Panc1 (cell line): ENCODE measurements around the gene RRP8. TPM values are rescaled to one million over a fixed set of nuclear protein-coding genes. Genes with fewer than 3 reads are reported as not detected.

Experiments
- ATAC-seq: fragments of 200-7000 bp; cut with Tn5 transposase; 2 replicates; pipeline ENCODE4 v1.9.1; 2020; ENCODE audit warnings: mild to moderate bottlenecking, moderate library complexity
- BruUV-seq: library from RNA; stranded (reverse); fragments of 400-500 nt; replicated peaks from 2 replicates; lab custom pipeline; 2021; lab: Mats Ljungman, UMichigan
- CTCF ChIA-PET: fragments of 300-600 bp; sonication (Branson Sonifier 250); formaldehyde crosslinking; loops from one replicate; lab custom pipeline; 2022; ENCODE audit warnings: antibody characterized with exemption; lab: Charles Lee
- POLR2A ChIA-PET: fragments of 300-600 bp; sonication (Branson Sonifier 250); formaldehyde crosslinking; loops from one replicate; lab custom pipeline; 2022; ENCODE audit warnings: antibody characterized with exemption; lab: Charles Lee
- DNase-seq: peaks from one replicate; pipeline ENCODE4 v3.0.0-alpha.2; 2010; ENCODE audit warnings: low read depth, low spot score
- H3K27ac ChIP-seq: 2 replicates; pipeline ENCODE4 v1.5.1; 2011; ENCODE audit warnings: mild to moderate bottlenecking, low read length, inconsistent platforms
- H3K27me3 ChIP-seq: fragments of 200-500 bp; sonication (Bioruptor generic); 2 replicates; pipeline ENCODE4 v1.6.0; 2014; ENCODE audit warnings: low read length, inconsistent platforms; ENCODE audit not compliant: control insufficient read depth, insufficient read depth
- H3K36me3 ChIP-seq: fragments of 200-500 bp; sonication (Bioruptor generic); 2 replicates; pipeline ENCODE4 v1.5.1; 2014; ENCODE audit warnings: inconsistent platforms, mild to moderate bottlenecking, low read length, moderate library complexity; ENCODE audit not compliant: control insufficient read depth, insufficient read depth
- H3K4me1 ChIP-seq: 2 replicates; pipeline ENCODE4 v1.5.1; 2011; ENCODE audit warnings: inconsistent platforms, mild to moderate bottlenecking, low read length, moderate library complexity; ENCODE audit not compliant: control insufficient read depth, insufficient read depth
- H3K4me3 ChIP-seq, 2 experiments: 2 replicates each; pipeline ENCODE4 v1.5.1; 2011 to 2012; ENCODE audit warnings: low read depth in 2 of 2, low read length in 2 of 2, mild to moderate bottlenecking in 2 of 2, inconsistent platforms in 1 of 2, moderate library complexity in 1 of 2
- H3K9me3 ChIP-seq: fragments of 200-500 bp; sonication (Bioruptor generic); 2 replicates; pipeline ENCODE4 v1.5.1; 2014; ENCODE audit warnings: low read depth, mild to moderate bottlenecking, inconsistent platforms, low read length, moderate library complexity; ENCODE audit not compliant: control insufficient read depth, insufficient read depth
- POLR2AphosphoS5 ChIP-seq: IDR thresholded peaks from 2 replicates; pipeline ENCODE4 v1.6.1; 2012; ENCODE audit warnings: mild to moderate bottlenecking, low read depth, low read length, moderate library complexity
- SIN3A ChIP-seq: IDR thresholded peaks from 2 replicates; pipeline ENCODE4 v1.6.1; 2012; ENCODE audit warnings: low read depth, mild to moderate bottlenecking, low read length, moderate library complexity, borderline replicate concordance; ENCODE audit not compliant: insufficient read depth
- TCF7L2 ChIP-seq: IDR thresholded peaks from 2 replicates; pipeline ENCODE4 v1.6.1; 2011; ENCODE audit warnings: mild to moderate bottlenecking, low read depth, low read length, inconsistent platforms
- in situ Hi-C: cut with HindIII; loops from 2 replicates; pipeline ENCODE4 v1.10.0; 2016; ENCODE audit warnings: low sequenced_read_pairs, low pct_unique_long_range_greater_than_20kb
- intact Hi-C: fragments of 100-400 bp; cut with micrococcal nuclease; formaldehyde crosslinking; loops from one replicate; pipeline ENCODE4 v1.10.0; 2022; ENCODE audit not compliant: unreplicated experiment
- total RNA-seq: library from RNA; stranded (reverse); gene quantifications from one replicate; pipeline ENCODE4 v1.2.1, GENCODE V29; 2021; ENCODE audit not compliant: unreplicated experiment
- TF ChIP-seq, protein P1 (sequence below): fragments of 450-650 bp; IDR thresholded peaks from 2 replicates; pipeline ENCODE4 v1.5.1; 2017; ENCODE audit warnings: mild to moderate bottlenecking
- TF ChIP-seq, protein P2 (sequence below), 2 experiments: IDR thresholded peaks; 2 replicates each; pipeline ENCODE4 v1.6.1; 2011 to 2012; ENCODE audit warnings: low read depth in 2 of 2, control low read depth in 1 of 2, low read length in 1 of 2, mild to moderate bottlenecking in 1 of 2, moderate library complexity in 1 of 2; ENCODE audit not compliant: insufficient read depth in 1 of 2

Gene RRP8
- total RNA-seq, 1 experiment from 2014 or later = 23.1 TPM

DNA sequence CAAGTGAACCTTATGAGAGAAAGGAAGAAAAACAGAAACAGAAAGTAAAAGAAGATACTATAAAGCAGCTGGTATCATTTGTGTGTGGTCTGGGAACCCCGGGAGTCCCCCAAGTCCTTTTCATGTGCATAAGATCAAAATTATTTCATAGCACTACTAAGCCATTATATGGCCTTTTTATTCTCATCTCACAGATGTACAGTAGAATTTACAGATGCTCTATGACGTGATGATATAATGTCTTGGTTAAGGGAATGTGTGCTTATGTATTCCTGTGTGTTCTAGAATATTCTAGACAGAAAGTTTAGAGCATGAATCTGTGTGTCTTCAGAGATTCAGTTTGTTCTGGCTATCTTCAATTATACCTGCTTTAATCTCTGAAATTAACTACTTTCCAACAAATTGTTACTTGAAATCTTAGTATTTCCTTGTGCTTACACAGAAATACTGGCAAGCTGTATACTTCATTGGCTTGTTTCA, 24.4 kb upstream of the RRP8 start:
- in situ Hi-C loops (no loop called here), intact Hi-C loops (no loop called here)
- CTCF ChIA-PET = no interaction called here
- H3K36me3 ChIP-seq = no peaks in the 10 kb centered on the region
- DNase-seq (no peak), ATAC-seq (no peak)
- H3K4me1 ChIP-seq = no peaks in the 10 kb centered on the region
- POLR2A ChIA-PET = no interaction called here
- H3K27me3 ChIP-seq = peaks cover 7% of the 10 kb centered on the region
- TF ChIP-seq, protein P1, sequence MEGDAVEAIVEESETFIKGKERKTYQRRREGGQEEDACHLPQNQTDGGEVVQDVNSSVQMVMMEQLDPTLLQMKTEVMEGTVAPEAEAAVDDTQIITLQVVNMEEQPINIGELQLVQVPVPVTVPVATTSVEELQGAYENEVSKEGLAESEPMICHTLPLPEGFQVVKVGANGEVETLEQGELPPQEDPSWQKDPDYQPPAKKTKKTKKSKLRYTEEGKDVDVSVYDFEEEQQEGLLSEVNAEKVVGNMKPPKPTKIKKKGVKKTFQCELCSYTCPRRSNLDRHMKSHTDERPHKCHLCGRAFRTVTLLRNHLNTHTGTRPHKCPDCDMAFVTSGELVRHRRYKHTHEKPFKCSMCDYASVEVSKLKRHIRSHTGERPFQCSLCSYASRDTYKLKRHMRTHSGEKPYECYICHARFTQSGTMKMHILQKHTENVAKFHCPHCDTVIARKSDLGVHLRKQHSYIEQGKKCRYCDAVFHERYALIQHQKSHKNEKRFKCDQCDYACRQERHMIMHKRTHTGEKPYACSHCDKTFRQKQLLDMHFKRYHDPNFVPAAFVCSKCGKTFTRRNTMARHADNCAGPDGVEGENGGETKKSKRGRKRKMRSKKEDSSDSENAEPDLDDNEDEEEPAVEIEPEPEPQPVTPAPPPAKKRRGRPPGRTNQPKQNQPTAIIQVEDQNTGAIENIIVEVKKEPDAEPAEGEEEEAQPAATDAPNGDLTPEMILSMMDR = no peak
- TF ChIP-seq TCF7L2 (no peak), SIN3A (no peak), POLR2AphosphoS5 (no peak)
- TF ChIP-seq, protein P2, sequence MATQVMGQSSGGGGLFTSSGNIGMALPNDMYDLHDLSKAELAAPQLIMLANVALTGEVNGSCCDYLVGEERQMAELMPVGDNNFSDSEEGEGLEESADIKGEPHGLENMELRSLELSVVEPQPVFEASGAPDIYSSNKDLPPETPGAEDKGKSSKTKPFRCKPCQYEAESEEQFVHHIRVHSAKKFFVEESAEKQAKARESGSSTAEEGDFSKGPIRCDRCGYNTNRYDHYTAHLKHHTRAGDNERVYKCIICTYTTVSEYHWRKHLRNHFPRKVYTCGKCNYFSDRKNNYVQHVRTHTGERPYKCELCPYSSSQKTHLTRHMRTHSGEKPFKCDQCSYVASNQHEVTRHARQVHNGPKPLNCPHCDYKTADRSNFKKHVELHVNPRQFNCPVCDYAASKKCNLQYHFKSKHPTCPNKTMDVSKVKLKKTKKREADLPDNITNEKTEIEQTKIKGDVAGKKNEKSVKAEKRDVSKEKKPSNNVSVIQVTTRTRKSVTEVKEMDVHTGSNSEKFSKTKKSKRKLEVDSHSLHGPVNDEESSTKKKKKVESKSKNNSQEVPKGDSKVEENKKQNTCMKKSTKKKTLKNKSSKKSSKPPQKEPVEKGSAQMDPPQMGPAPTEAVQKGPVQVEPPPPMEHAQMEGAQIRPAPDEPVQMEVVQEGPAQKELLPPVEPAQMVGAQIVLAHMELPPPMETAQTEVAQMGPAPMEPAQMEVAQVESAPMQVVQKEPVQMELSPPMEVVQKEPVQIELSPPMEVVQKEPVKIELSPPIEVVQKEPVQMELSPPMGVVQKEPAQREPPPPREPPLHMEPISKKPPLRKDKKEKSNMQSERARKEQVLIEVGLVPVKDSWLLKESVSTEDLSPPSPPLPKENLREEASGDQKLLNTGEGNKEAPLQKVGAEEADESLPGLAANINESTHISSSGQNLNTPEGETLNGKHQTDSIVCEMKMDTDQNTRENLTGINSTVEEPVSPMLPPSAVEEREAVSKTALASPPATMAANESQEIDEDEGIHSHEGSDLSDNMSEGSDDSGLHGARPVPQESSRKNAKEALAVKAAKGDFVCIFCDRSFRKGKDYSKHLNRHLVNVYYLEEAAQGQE (IDR thresholded peaks at IDR 0.05; ENCODE audit: insufficient read depth in 1 of 2, low read depth in 2 of 2, low read length in 1 of 2) = no peak
- H3K4me3 ChIP-seq = no peak overlapping the region
- no peaks in the 10 kb centered on the region for H3K9me3 ChIP-seq
- BruUV-seq = no TSS peak
- H3K27ac ChIP-seq = no peak overlapping the region

DNA sequence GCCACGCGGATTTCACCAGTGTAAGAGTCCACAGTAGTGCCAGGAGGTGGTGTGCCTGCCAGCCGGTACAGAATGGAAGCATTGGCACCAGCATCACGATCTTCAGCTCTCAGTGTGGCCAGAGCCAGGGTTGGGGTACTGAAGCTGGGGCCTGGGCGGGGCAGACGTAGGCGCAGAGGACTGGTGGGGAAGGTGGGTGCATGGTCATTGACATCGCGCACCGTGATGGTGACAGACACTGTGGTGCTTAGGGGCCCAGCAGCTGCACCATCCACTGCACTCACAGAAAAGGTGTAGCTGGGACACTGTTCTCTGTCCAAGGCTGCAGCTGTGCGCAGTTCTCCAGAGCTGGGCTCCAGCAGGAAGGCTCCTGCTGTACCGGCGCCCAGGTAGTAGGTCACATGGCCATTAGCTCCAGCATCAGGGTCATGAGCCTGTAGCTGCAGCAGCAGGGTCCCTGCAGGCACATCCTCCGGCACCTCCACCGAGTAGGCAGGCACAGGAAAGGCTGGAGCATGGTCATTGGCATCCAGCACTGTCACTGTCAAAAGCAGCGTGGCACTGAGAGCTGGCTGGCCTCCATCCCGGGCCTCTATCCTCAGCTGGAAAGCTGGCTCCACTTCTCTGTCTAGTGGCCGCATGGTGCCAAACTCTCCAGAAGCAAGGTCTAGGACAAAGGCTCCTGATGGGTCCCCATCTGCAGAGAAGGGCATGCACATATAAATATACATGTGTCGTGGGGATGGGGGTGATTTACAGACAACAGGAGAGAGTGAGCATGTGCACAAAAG, 23.8 kb upstream of the RRP8 start:
- BruUV-seq = no TSS peak
- DNase-seq = no peak
- no peaks in the 10 kb centered on the region for H3K4me1 ChIP-seq
- no peaks in the 10 kb centered on the region for H3K9me3 ChIP-seq
- in situ Hi-C loops (no loop called here), intact Hi-C loops (no loop called here)
- TF ChIP-seq, protein P2 (IDR thresholded peaks at IDR 0.05; ENCODE audit: insufficient read depth in 1 of 2, low read depth in 2 of 2, low read length in 1 of 2) = no peak
- no peak for TF ChIP-seq TCF7L2
- TF ChIP-seq POLR2AphosphoS5 = no peak
- TF ChIP-seq, protein P1 = no peak
- TF ChIP-seq SIN3A = no peak
- no peaks in the 10 kb centered on the region for H3K36me3 ChIP-seq
- ChIA-PET CTCF (no interaction called here), POLR2A (no interaction called here)
- no peak for ATAC-seq
- H3K27ac ChIP-seq = no peak overlapping the region
- peaks cover 7% of the 10 kb centered on the region for H3K27me3 ChIP-seq
- H3K4me3 ChIP-seq = no peak overlapping the region
